NCI-H1436 treated with DMSO at 0.1 percent for 48 hours (cell line): ENCODE results near the gene ULBP2.
A peak's percentile ranks its signal among the peaks of the same experiment; 100 is the strongest.
"Not testable (repeated sequence)": the region's sequence is repeated elsewhere in the genome, so short reads cannot be mapped to it uniquely, and the experiment has no call there.

Experiments used
- DNase-seq: peaks from one replicate; lab custom pipeline; 2025; lab: John Stamatoyannopoulos, UW

ULBP2 gene

GRCh38 chr6:149909701-149910470, 31.9 kb upstream of the ULBP2 start:
- no peak for DNase-seq

GRCh38 chr6:149910721-149911151, 31.1 kb upstream of the ULBP2 start:
- no peak for DNase-seq

GRCh38 chr6:149912680-149913079, 29.1 kb upstream of the ULBP2 start:
- not testable (repeated sequence) for DNase-seq

- no peak for DNase-seq
These were observed 28.7 kb upstream of the ULBP2 start for GRCh38 chr6:149913085-149913484.

GRCh38 chr6:149913540-149914240, 28.1 kb upstream of the ULBP2 start:
- DNase-seq: no peak

- DNase-seq: no peak
These were observed 25.6 kb upstream of the ULBP2 start for GRCh38 chr6:149915970-149916865.

GRCh38 chr6:149917679-149918078, 24.1 kb upstream of the ULBP2 start:
- DNase-seq: no peak

- no peak for DNase-seq
These were observed 23.5 kb upstream of the ULBP2 start for GRCh38 chr6:149918151-149918905.

- not testable (repeated sequence) for DNase-seq
These were observed 22.5 kb upstream of the ULBP2 start for GRCh38 chr6:149919126-149919833.

GRCh38 chr6:149919834-149920225, 22.0 kb upstream of the ULBP2 start:
- DNase-seq: no peak

GRCh38 chr6:149921361-149921760, 20.5 kb upstream of the ULBP2 start:
- no peak for DNase-seq

GRCh38 chr6:149922091-149922490, 19.7 kb upstream of the ULBP2 start:
- DNase-seq: not testable (repeated sequence)

- DNase-seq: no peak
These were observed 19.0 kb upstream of the ULBP2 start, which contains the start of gene RAET1G for GRCh38 chr6:149922642-149923326. Gene RAET1G (minus strand): TSS chr6:149923121. CDS start chr6:149923010, 111 bp downstream.

- no peak for DNase-seq
These were observed 18.4 kb upstream of the ULBP2 start for GRCh38 chr6:149923327-149923986.

GRCh38 chr6:149924206-149924932, 17.4 kb upstream of the ULBP2 start:
- no peak for DNase-seq

- no peak for DNase-seq
These were observed 16.9 kb upstream of the ULBP2 start for GRCh38 chr6:149924933-149925252.

- DNase-seq: no peak
These were observed 16.4 kb upstream of the ULBP2 start for GRCh38 chr6:149925253-149925973.

GRCh38 chr6:149925974-149926777, 15.6 kb upstream of the ULBP2 start:
- DNase-seq: peak; percentile 16
